Right atrium auricular region (tissue), 2 donors: Measurements from ENCODE around the gene NDUFV3. TPM values are rescaled to one million over a fixed set of nuclear protein-coding genes. Genes with fewer than 3 reads are reported as not detected.
"Not testable (repeated sequence)": the region's sequence is repeated elsewhere in the genome, so short reads cannot be mapped to it uniquely, and the experiment has no call there.

Experiments
- DNase-seq: peaks from one replicate; pipeline ENCODE4 v3.0.0-alpha.2; 2019; ENCODE audit warnings: low spot score
- H3K27ac ChIP-seq, 2 donors: fragments of 200-600 bp; sonication (generic); 1 replicate in 1 of 2; 2 replicates in 1 of 2; pipeline ENCODE4 v1.5.1; 2016 to 2019
- H3K27me3 ChIP-seq, 2 donors: fragments of 200-600 bp; sonication (generic); one replicate each; pipeline versions ENCODE4 v1.5.1 to v1.6.0; 2017 to 2019
- H3K36me3 ChIP-seq: fragments of 200-600 bp; sonication (generic); one replicate; pipeline ENCODE4 v1.5.1; 2016
- H3K4me1 ChIP-seq, 2 donors: fragments of 200-600 bp; sonication (generic); one replicate each; pipeline versions ENCODE4 v1.5.1 to v1.6.0; 2017 to 2019
- H3K4me3 ChIP-seq, 2 donors: fragments of 200-600 bp; sonication (generic); 1 replicate in 1 of 2; 2 replicates in 1 of 2; pipeline ENCODE4 v1.5.1; 2017 to 2019; ENCODE audit warnings: mild to moderate bottlenecking in 1 of 2, moderate library complexity in 1 of 2
- H3K9me3 ChIP-seq, 2 donors: fragments of 200-600 bp; sonication (generic); one replicate each; pipeline ENCODE4 v1.5.1; 2019
- CTCF ChIP-seq, 2 donors: fragments of 200-600 bp; sonication (generic); IDR thresholded peaks; one replicate each; pipeline ENCODE4 v1.5.1; 2019; ENCODE audit warnings: antibody characterized with exemption in 2 of 2
- total RNA-seq, 2 donors: library from RNA; depleted of rRNA; stranded (reverse); fragments of >200 nt; gene quantifications; one replicate each; pipeline ENCODE4 v1.1.0, GENCODE V29; 2016

The NDUFV3 gene
- total RNA-seq, 2 donors from 2014 or later = 28.8 to 37.4 TPM

- peaks cover 0 to 9% of the 10 kb centered on the region in 2 donors for H3K4me1 ChIP-seq
- no peak for DNase-seq
- no peaks in the 10 kb centered on the region for H3K9me3 ChIP-seq
- H3K27ac ChIP-seq = no peak overlapping the region
- H3K4me3 ChIP-seq = no peak overlapping the region
- H3K27me3 ChIP-seq = no peaks in the 10 kb centered on the region
- H3K36me3 ChIP-seq = peaks cover 38% of the 10 kb centered on the region
- TF ChIP-seq CTCF (IDR thresholded peaks at IDR 0.05) = no peak
These were observed 28.8 kb upstream of the NDUFV3 start for GRCh38 chr21:42864286-42864685.

- H3K36me3 ChIP-seq = peaks cover 33% of the 10 kb centered on the region
- peak overlapping the region in 1 of 2 donors; percentile 11 for H3K27ac ChIP-seq
- H3K4me3 ChIP-seq = no peak overlapping the region
- no peak for TF ChIP-seq CTCF (IDR thresholded peaks at IDR 0.05)
- no peaks in the 10 kb centered on the region for H3K27me3 ChIP-seq
- DNase-seq = no peak
- peaks cover 0 to 9% of the 10 kb centered on the region in 2 donors for H3K4me1 ChIP-seq
- no peaks in the 10 kb centered on the region for H3K9me3 ChIP-seq
These were observed 28.0 kb upstream of the NDUFV3 start for GRCh38 chr21:42864815-42865775.

GRCh38 chr21:42865776-42866160, 27.3 kb upstream of the NDUFV3 start:
- TF ChIP-seq CTCF (IDR thresholded peaks at IDR 0.05) = no peak
- no peaks in the 10 kb centered on the region for H3K9me3 ChIP-seq
- H3K4me3 ChIP-seq = no peak overlapping the region
- no peaks in the 10 kb centered on the region for H3K27me3 ChIP-seq
- peaks cover 0 to 9% of the 10 kb centered on the region in 2 donors for H3K4me1 ChIP-seq
- DNase-seq = peak; percentile 60
- peak overlapping the region in 1 of 2 donors; percentile 11 for H3K27ac ChIP-seq
- H3K36me3 ChIP-seq = peaks cover 35% of the 10 kb centered on the region

- TF ChIP-seq CTCF (IDR thresholded peaks at IDR 0.05) = no peak
- Histone ChIP-seq H3K27ac (no peak overlapping the region), H3K36me3 (peaks cover 39% of the 10 kb centered on the region), H3K4me1 (peaks cover 0 to 9% of the 10 kb centered on the region in 2 donors), H3K27me3 (no peaks in the 10 kb centered on the region), H3K9me3 (no peaks in the 10 kb centered on the region), H3K4me3 (no peak overlapping the region)
- no peak for DNase-seq
These were observed 24.9 kb upstream of the NDUFV3 start for GRCh38 chr21:42868196-42868595.

GRCh38 chr21:42873096-42873495, 20.0 kb upstream of the NDUFV3 start:
- no peaks in the 10 kb centered on the region for H3K27me3 ChIP-seq
- no peak for TF ChIP-seq CTCF (IDR thresholded peaks at IDR 0.05)
- H3K9me3 ChIP-seq = no peaks in the 10 kb centered on the region
- no peak overlapping the region for H3K27ac ChIP-seq
- H3K4me1 ChIP-seq = peaks cover 0 to 1% of the 10 kb centered on the region in 2 donors
- no peak for DNase-seq
- peaks cover 43% of the 10 kb centered on the region for H3K36me3 ChIP-seq
- no peak overlapping the region for H3K4me3 ChIP-seq

- not testable (repeated sequence) for H3K4me3 ChIP-seq, DNase-seq, H3K9me3 ChIP-seq, H3K27ac ChIP-seq, H3K27me3 ChIP-seq
- Histone ChIP-seq H3K4me1 (peaks cover 0 to 18% of the 10 kb centered on the region in 2 donors), H3K36me3 (peaks cover 31% of the 10 kb centered on the region)
These were observed 17.3 kb upstream of the NDUFV3 start for GRCh38 chr21:42875811-42876210.
